ENCODE data around the gene ITGAV. TPM values are rescaled to one million over a fixed set of nuclear protein-coding genes. Genes with fewer than 3 reads are reported as not detected.

The ITGAV gene
- total RNA-seq, 4 donors from 2014 or later, result 66.7 to 132 (median 87.2) TPM

- no peaks in the 10 kb centered on the region for H3K9me3 ChIP-seq
- no peak for TF ChIP-seq POLR2AphosphoS5 (IDR thresholded peaks at IDR 0.05)
- no peak for TF ChIP-seq POLR2A (IDR thresholded peaks at IDR 0.05)
- no peak for TF ChIP-seq EP300 (IDR thresholded peaks at IDR 0.05)
- no peak for TF ChIP-seq CTCF (IDR thresholded peaks at IDR 0.05)
- peak overlapping the region; percentile 98 for H3K4me3 ChIP-seq
- no peaks in the 10 kb centered on the region for H3K27me3 ChIP-seq
- H3K4me1 ChIP-seq, result peaks cover 39% of the 10 kb centered on the region
- DNase-seq (ENCODE audit: low spot score in 2 of 2), result no peak
- no peaks in the 10 kb centered on the region for H3K36me3 ChIP-seq
- WGBS, result under 1% methylated on average over 17 of the region's 17 CpGs
- peak overlapping the region; percentile 97 for H3K27ac ChIP-seq
Observed at GRCh38 chr2:186590759-186591505, 1.1 kb downstream of the ITGAV start.

- Histone ChIP-seq H3K27ac (peak overlapping the region; percentile 97), H3K9me3 (no peaks in the 10 kb centered on the region), H3K4me3 (peak overlapping the region; percentile 98), H3K4me1 (peaks cover 39% of the 10 kb centered on the region), H3K36me3 (no peaks in the 10 kb centered on the region), H3K27me3 (no peaks in the 10 kb centered on the region)
- WGBS, result 13% methylated on average over 3 of the region's 3 CpGs
- TF ChIP-seq POLR2AphosphoS5 (IDR thresholded peaks at IDR 0.05), result no peak
- TF ChIP-seq EP300 (IDR thresholded peaks at IDR 0.05), result no peak
- no peak for TF ChIP-seq CTCF (IDR thresholded peaks at IDR 0.05)
- no peak for TF ChIP-seq POLR2A (IDR thresholded peaks at IDR 0.05)
- DNase-seq (ENCODE audit: low spot score in 2 of 2), result no peak
Observed at GRCh38 chr2:186591506-186591890, 1.6 kb downstream of the ITGAV start.

- TF ChIP-seq POLR2AphosphoS5 (IDR thresholded peaks at IDR 0.05) (no peak), EP300 (IDR thresholded peaks at IDR 0.05) (no peak), POLR2A (IDR thresholded peaks at IDR 0.05) (no peak), CTCF (IDR thresholded peaks at IDR 0.05) (no peak)
- peak overlapping the region; percentile 98 for H3K4me3 ChIP-seq
- WGBS, result 91% methylated on average over 5 of the region's 5 CpGs
- H3K27me3 ChIP-seq, result no peaks in the 10 kb centered on the region
- DNase-seq (ENCODE audit: low spot score in 2 of 2), result no peak
- H3K4me1 ChIP-seq, result peaks cover 45% of the 10 kb centered on the region
- no peak overlapping the region for H3K27ac ChIP-seq
- H3K36me3 ChIP-seq, result no peaks in the 10 kb centered on the region
- no peaks in the 10 kb centered on the region for H3K9me3 ChIP-seq
Observed at GRCh38 chr2:186592137-186592875, 2.5 kb downstream of the ITGAV start.

GRCh38 chr2:186593523-186593922, 3.7 kb downstream of the ITGAV start:
- no peak overlapping the region for H3K27ac ChIP-seq
- no peak for TF ChIP-seq POLR2A (IDR thresholded peaks at IDR 0.05)
- TF ChIP-seq CTCF (IDR thresholded peaks at IDR 0.05), result no peak
- TF ChIP-seq POLR2AphosphoS5 (IDR thresholded peaks at IDR 0.05), result no peak
- no peak for TF ChIP-seq EP300 (IDR thresholded peaks at IDR 0.05)
- no peak for DNase-seq (ENCODE audit: low spot score in 2 of 2)
- no peaks in the 10 kb centered on the region for H3K27me3 ChIP-seq
- no peaks in the 10 kb centered on the region for H3K9me3 ChIP-seq
- no peaks in the 10 kb centered on the region for H3K36me3 ChIP-seq
- H3K4me3 ChIP-seq, result no peak overlapping the region
- peaks cover 54% of the 10 kb centered on the region for H3K4me1 ChIP-seq
- WGBS, result 80% methylated on average over 3 of the region's 3 CpGs

- Histone ChIP-seq H3K36me3 (no peaks in the 10 kb centered on the region), H3K27me3 (no peaks in the 10 kb centered on the region), H3K27ac (no peak overlapping the region), H3K4me3 (no peak overlapping the region), H3K9me3 (no peaks in the 10 kb centered on the region), H3K4me1 (peaks cover 54% of the 10 kb centered on the region)
- WGBS, result 62% methylated on average over 4 of the region's 4 CpGs
- no peak for TF ChIP-seq EP300 (IDR thresholded peaks at IDR 0.05)
- TF ChIP-seq POLR2A (IDR thresholded peaks at IDR 0.05), result no peak
- TF ChIP-seq CTCF (IDR thresholded peaks at IDR 0.05), result no peak
- no peak for TF ChIP-seq POLR2AphosphoS5 (IDR thresholded peaks at IDR 0.05)
- DNase-seq (ENCODE audit: low spot score in 2 of 2), result no peak
Observed at GRCh38 chr2:186594001-186594722, 4.3 kb downstream of the ITGAV start.

Data from suprapubic skin (tissue), 4 donors.